HG03571 (cell line): Measurements from ENCODE around the gene CES3.
"Not testable (repeated sequence)": the region's sequence is repeated elsewhere in the genome, so short reads cannot be mapped to it uniquely, and the experiment has no call there.

Experiments
- ATAC-seq: cut with Tn5 transposase; IDR thresholded peaks from one replicate; pipeline ENCODE4 v1.9.1; 2021; ENCODE audit not compliant: unreplicated experiment

CES3 gene

DNA sequence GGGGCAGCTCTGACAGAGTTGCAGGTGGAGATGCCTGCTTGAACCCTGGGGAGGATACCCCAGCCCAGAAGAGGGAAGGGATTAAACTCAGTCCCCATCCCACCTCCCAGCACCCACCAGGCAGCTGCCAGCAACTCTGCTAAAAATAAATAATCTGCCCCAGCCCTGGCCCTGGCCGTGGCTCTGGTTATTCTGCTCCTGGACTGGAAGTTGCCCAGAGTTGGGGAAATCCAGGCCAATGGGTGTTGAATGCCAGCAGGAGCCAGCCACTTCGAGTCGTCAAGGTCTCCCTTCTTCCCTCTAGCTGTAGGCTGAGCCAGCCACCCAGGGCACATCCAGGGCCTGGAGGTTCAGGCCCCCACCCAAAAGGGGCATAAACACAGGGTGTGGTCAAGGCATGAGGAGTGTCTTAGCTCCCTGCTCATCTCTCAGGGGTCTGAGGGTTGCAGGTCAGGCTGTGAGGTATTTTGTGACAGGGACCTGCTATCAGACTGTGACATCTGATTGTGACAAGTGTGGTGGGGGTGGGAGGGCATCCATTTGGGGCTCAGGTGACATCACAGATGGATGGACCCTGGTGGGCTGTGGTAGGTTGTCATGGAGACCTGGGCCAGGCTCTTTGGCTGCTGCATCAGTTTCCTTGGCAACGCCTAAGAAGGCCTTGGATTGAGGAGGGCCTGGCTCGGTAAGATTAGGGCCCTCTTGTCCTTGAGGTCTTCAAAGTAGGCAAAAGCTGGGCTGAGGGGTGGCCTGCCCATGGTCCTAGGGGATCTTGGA, 34.7 kb upstream of the CES3 start:
- no peak for ATAC-seq

DNA sequence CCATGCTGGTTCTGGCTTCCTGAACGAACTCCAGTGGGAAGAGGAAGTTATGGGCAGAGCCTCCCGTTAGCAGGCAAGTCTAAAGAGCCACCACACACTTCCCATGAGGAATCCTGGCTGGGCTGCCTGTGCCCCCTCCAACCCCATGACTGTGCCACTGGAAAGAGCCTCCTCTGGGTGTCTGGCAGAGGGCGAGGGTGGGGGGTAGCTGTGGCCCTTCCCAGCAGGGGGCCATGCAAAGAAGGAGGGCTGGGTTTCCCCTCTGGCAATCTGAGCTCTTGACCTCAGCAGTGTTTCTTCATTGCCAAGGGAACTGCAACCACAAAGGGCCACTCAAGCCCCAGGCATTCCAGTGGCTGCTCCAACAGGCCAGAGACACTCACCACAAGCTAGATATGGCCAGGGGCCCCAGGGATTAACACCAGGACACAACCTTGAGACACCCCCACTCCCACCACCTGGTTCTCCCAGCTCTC, 34.1 kb upstream of the CES3 start:
- ATAC-seq: no peak

GRCh38 chr16:66927918-66928649, 33.0 kb upstream of the CES3 start:
- no peak for ATAC-seq

DNA sequence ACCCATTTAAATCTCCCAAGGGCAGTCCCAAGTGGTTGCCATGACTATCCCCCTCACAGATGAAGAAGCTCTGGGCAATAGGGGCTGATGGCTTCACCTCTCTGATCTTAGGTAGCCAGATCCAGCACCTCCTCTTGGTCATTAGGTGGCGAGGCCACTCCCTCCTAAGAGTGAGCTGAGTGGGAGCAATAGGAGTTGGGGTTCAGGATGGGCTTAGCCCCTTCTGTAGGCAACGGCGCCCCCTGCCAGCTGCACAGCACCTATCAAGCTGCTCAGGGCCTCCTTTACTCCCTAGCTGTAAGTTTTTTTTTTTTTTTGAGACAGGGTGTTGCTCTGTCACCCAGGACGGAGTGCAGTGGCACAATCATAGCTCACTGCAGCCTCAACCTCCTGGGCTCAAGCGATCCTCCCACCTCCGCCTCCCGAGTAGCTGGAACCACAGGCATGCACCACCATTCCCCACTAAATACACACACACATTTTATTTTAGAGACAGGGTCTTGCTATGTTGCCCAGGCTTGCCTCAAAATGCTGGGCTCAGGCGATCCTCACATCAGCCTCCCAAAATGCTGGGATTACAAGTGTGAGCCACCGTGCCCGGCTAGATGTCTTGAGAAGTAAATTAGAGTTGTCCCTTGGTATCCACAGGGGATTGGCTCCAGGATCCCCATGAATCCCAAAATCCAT, 32.2 kb upstream of the CES3 start:
- no peak for ATAC-seq

DNA sequence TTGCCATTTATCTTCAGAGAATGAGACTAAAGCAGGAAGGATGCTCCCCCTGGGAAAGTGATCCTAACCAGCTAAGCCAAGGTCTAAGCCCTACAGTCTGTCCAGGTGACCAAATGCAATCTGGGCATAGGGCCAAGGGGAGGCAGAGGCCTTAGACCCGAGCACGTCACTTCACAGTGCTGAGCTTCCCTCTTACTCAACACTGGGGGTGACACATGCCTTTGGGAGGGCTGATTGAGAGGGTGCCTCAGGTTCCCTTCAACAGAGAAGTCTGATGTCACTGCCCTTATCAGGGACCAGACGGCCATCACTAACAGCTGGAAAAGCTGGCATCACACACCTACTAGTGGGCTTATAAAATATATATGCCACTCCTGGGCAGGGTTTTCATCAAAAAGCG, 30.9 kb upstream of the CES3 start:
- no peak for ATAC-seq

GRCh38 chr16:66931665-66932064, 29.4 kb upstream of the CES3 start:
- no peak for ATAC-seq

GRCh38 chr16:66932076-66932475, 29.0 kb upstream of the CES3 start:
- no peak for ATAC-seq

GRCh38 chr16:66933776-66934137, 27.3 kb upstream of the CES3 start:
- no peak for ATAC-seq

- ATAC-seq: peak; percentile 70
Observed at GRCh38 chr16:66934138-66934838, 26.8 kb upstream of the CES3 start, which contains the start of gene CIAO2B. CIAO2B (minus strand) TSS chr16:66934402; CDS start chr16:66934364, 38 bp downstream.

- ATAC-seq: not testable (repeated sequence)
Observed at GRCh38 chr16:66934839-66935313, 26.2 kb upstream of the CES3 start.

- no peak for ATAC-seq
Observed at GRCh38 chr16:66935314-66936011, 25.6 kb upstream of the CES3 start, which contains the start of gene CES2. CES2 (plus strand) TSS chr16:66935516; CDS start chr16:66935636, 120 bp downstream.

- ATAC-seq: no peak
Observed at GRCh38 chr16:66936462-66936861, 24.6 kb upstream of the CES3 start.

- ATAC-seq: no peak
Observed at GRCh38 chr16:66936889-66937554, 24.0 kb upstream of the CES3 start.

GRCh38 chr16:66937725-66938337, 23.2 kb upstream of the CES3 start:
- no peak for ATAC-seq

DNA sequence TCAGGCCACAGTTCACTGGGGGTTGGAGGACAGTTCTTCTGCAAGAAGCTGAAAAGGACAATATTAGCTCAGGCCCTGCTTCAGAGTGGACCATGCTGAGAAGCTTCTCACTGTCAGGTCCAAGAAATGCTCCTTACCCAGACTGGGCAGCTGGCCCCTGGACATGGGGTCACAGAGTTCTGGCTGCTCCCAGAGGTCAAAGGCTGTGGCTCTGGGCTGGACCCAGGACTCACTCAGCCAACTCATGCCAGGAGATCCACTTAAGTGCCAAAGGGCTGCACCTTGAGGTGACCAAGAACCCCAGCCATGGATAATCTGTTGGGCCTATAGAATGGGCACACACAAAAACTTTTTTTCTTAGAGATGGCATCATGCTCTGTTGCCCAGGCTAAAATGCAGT, 21.7 kb upstream of the CES3 start:
- ATAC-seq: no peak

- ATAC-seq: no peak
Observed at GRCh38 chr16:66940236-66940635, 20.8 kb upstream of the CES3 start.

GRCh38 chr16:66942981-66943380, 18.1 kb upstream of the CES3 start:
- no peak for ATAC-seq

GRCh38 chr16:66943426-66944053, 17.5 kb upstream of the CES3 start:
- ATAC-seq: no peak

DNA sequence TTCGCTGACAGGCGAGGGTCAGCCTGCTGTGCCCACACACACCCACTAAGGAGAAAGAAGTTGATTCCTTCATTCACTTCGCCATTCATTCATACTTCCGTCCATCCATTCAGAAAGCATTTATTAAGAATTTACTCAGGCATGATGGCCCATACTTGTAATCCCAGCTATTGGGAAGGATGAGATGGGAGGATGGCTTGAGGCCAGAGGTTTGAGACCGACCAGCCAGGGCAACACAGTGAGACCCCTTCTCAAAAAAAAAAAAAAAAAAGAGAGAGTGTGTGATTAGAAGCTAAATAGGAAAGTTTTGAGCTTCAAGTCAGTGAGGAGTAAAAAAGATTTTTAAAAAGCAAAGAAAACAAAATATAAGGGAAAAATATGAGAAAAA, 17.0 kb upstream of the CES3 start:
- ATAC-seq: no peak
